ENCODE data around the gene NEUROD2. TPM values are rescaled to one million over a fixed set of nuclear protein-coding genes. Genes with fewer than 3 reads are reported as not detected.
A peak's percentile ranks its signal among the peaks of the same experiment; 100 is the strongest.

Gene NEUROD2
- total RNA-seq, 6 experiments from 2014 or later = not detected

DNA sequence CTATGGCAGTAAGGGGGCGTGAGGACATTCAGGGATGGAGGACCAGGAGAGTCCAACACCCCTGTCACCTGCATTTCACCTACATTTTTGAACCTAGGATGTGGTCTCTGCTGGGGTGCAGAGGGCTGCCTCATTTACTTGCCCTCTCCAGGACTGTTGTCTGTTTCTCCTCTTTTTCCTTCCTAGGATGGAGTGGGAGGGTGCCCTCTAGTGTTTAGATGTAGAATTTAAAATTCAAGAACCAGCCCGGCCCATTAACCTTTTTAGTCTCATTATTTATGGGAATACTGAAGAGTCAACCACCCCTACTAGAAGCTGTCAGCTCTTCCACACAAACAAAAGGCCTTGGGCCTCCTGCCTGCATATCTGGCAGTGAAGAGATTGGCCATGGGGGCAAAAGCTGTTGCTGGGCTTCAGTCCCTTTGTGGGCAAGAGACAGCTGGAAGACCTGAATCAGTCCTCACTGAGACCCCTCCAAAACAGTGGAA is 26.7 kb upstream of the NEUROD2 start:
- H3K9me3 Mint-ChIP-seq = no peaks in the 10 kb centered on the region
- H3K4me1 Mint-ChIP-seq (ENCODE audit: low read depth) = peaks cover 26% of the 10 kb centered on the region
- DNase-seq = peak; percentile 37
- H3K27ac Mint-ChIP-seq = no peak overlapping the region
- H3K4me3 Mint-ChIP-seq = no peak overlapping the region
- no peaks in the 10 kb centered on the region for H3K36me3 Mint-ChIP-seq (ENCODE audit: low read depth)
- peaks cover 16% of the 10 kb centered on the region for H3K27me3 Mint-ChIP-seq (ENCODE audit: insufficient read depth)
- peak; percentile 88 for TF ChIP-seq CTCF (IDR thresholded peaks at IDR 0.05)

- H3K4me3 Mint-ChIP-seq = no peak overlapping the region
- H3K9me3 Mint-ChIP-seq = no peaks in the 10 kb centered on the region
- DNase-seq = no peak
- peaks cover 18% of the 10 kb centered on the region for H3K4me1 Mint-ChIP-seq (ENCODE audit: low read depth)
- no peaks in the 10 kb centered on the region for H3K36me3 Mint-ChIP-seq (ENCODE audit: low read depth)
- H3K27me3 Mint-ChIP-seq (ENCODE audit: insufficient read depth) = peaks cover 19% of the 10 kb centered on the region
- no peak overlapping the region for H3K27ac Mint-ChIP-seq
- no peak for TF ChIP-seq CTCF (IDR thresholded peaks at IDR 0.05)
These were observed 26.0 kb upstream of the NEUROD2 start for GRCh38 chr17:39633570-39634183.

- TF ChIP-seq CTCF (IDR thresholded peaks at IDR 0.05) = no peak
- Mint-ChIP-seq H3K27me3 (ENCODE audit: insufficient read depth) (peaks cover 25% of the 10 kb centered on the region), H3K36me3 (ENCODE audit: low read depth) (no peaks in the 10 kb centered on the region), H3K4me1 (ENCODE audit: low read depth) (peaks cover 5% of the 10 kb centered on the region; the same call in 1 of the 2 replicates), H3K27ac (no peak overlapping the region), H3K4me3 (no peak overlapping the region), H3K9me3 (no peaks in the 10 kb centered on the region)
- DNase-seq = no peak
These were observed 24.6 kb upstream of the NEUROD2 start for GRCh38 chr17:39632153-39632941.

DNA sequence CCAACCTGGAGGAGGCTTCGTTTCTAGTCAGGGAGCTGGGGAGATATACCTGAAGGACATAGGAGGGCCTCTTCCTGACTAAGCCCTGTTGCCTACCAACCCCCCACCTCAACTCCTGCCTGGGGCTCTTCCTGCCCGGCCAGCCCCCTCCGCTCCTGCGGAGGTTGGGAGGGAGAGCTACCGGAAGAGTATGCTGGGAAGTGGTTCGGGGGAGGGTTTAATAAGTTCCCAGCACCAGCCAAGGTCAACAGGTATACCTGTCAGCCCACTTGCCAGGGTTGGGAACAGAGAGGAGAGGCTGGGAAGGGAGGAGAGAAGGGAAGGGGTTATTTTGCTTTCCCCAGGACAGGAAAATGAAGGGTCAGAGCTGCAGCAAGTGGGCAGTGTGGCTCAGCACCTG is 23.7 kb upstream of the NEUROD2 start:
- H3K4me1 Mint-ChIP-seq (ENCODE audit: low read depth) = peaks cover 3% of the 10 kb centered on the region; the same call in 1 of the 2 replicates
- no peaks in the 10 kb centered on the region for H3K9me3 Mint-ChIP-seq
- DNase-seq = no peak
- no peak overlapping the region for H3K4me3 Mint-ChIP-seq
- TF ChIP-seq CTCF (IDR thresholded peaks at IDR 0.05) = no peak
- H3K27me3 Mint-ChIP-seq (ENCODE audit: insufficient read depth) = peaks cover 27% of the 10 kb centered on the region
- no peak overlapping the region for H3K27ac Mint-ChIP-seq
- no peaks in the 10 kb centered on the region for H3K36me3 Mint-ChIP-seq (ENCODE audit: low read depth)

- no peak for TF ChIP-seq CTCF (IDR thresholded peaks at IDR 0.05)
- Mint-ChIP-seq H3K27me3 (ENCODE audit: insufficient read depth) (peaks cover 37% of the 10 kb centered on the region), H3K9me3 (no peaks in the 10 kb centered on the region), H3K4me3 (no peak overlapping the region), H3K27ac (no peak overlapping the region), H3K36me3 (ENCODE audit: low read depth) (no peaks in the 10 kb centered on the region), H3K4me1 (ENCODE audit: low read depth) (no peaks in the 10 kb centered on the region)
- no peak for DNase-seq
These were observed 22.2 kb upstream of the NEUROD2 start for GRCh38 chr17:39629898-39630297.
